ENCODE data around the gene JAM3.

- TF ChIP-seq CTCF (conservative IDR thresholded peaks at IDR 0.05) (no peak), EZH2 (IDR thresholded peaks at IDR 0.05; ENCODE audit: low read depth) (no peak)
Measured at GRCh38 chr11:134120921-134121526, 52.2 kb downstream of the JAM3 start.
